ENCODE measurements around the gene ACACA. TPM values are rescaled to one million over a fixed set of nuclear protein-coding genes. Genes with fewer than 3 reads are reported as not detected.
A peak's percentile ranks its signal among the peaks of the same experiment; 100 is the strongest.

Gene ACACA
- total and polyA plus RNA-seq, 2 experiments from 2014 or later = 59.6 to 164 TPM

GRCh38 chr17:37116671-37117185, 289.9 kb downstream of the ACACA start:
- no peaks in the 10 kb centered on the region for H3K79me2 ChIP-seq (replicated peaks; ENCODE audit: insufficient read depth)
- H3K4me2 ChIP-seq = no peak overlapping the region
- H3K9me2 ChIP-seq (ENCODE audit: insufficient read depth) = no peaks in the 10 kb centered on the region
- H3K27me3 ChIP-seq (ENCODE audit: insufficient read depth) = no peaks in the 10 kb centered on the region
- H3K27ac ChIP-seq (ENCODE audit: low read depth) = peak overlapping the region; percentile 43; the same call in 1 of the 2 replicates
- TF ChIP-seq ZNF331 (CRISPR knock-in tag; IDR thresholded peaks at IDR 0.05; ENCODE audit: low read depth) (no peak), POLR2AphosphoS5 (IDR thresholded peaks at IDR 0.05; ENCODE audit: low read depth) (no peak), STAT1 (IDR thresholded peaks at IDR 0.05; ENCODE audit: unreplicated experiment) (no peak), CREB1 (CRISPR knock-in tag; IDR thresholded peaks at IDR 0.05; ENCODE audit: low read depth) (no peak), REST (IDR thresholded peaks at IDR 0.05; ENCODE audit: unreplicated experiment) (no peak), ETS1 (IDR thresholded peaks at IDR 0.05) (no peak), CTCF (conservative IDR thresholded peaks at IDR 0.05; ENCODE audit: low read depth in 2 of 2) (no peak), ZNF114 (CRISPR knock-in tag; IDR thresholded peaks at IDR 0.05) (no peak), ZNF462 (CRISPR knock-in tag; IDR thresholded peaks at IDR 0.05) (no peak), EZH2phosphoT487 (IDR thresholded peaks at IDR 0.05; ENCODE audit: unreplicated experiment) (no peak), JUNB (IDR thresholded peaks at IDR 0.05; ENCODE audit: unreplicated experiment) (no peak), NANOG (IDR thresholded peaks at IDR 0.05; ENCODE audit: borderline replicate concordance) (no peak), EZH2 (IDR thresholded peaks at IDR 0.05; ENCODE audit: low read depth, unreplicated experiment) (no peak)
- no peaks in the 10 kb centered on the region for H3K9me3 Mint-ChIP-seq
- no peaks in the 10 kb centered on the region for H4K20me1 ChIP-seq (replicated peaks; ENCODE audit: insufficient read depth)
- H3F3A ChIP-seq (replicated peaks; ENCODE audit: low read depth) = peaks cover 10% of the 10 kb centered on the region; the same call in 1 of the 2 replicates
- peaks cover 16% of the 10 kb centered on the region; the same call in 1 of the 2 replicates for H3K36me3 ChIP-seq (ENCODE audit: insufficient read depth)
- H3K27me3 Mint-ChIP-seq (ENCODE audit: insufficient read depth, low read depth, poor library complexity) = peaks cover 9% of the 10 kb centered on the region
- DNase-seq (ENCODE audit: low spot score) (peak; percentile 28), ATAC-seq (peak; percentile 82)
- H3K4me3 ChIP-seq = no peak overlapping the region
- peaks cover 35% of the 10 kb centered on the region for H3K36me3 Mint-ChIP-seq (ENCODE audit: low read depth)
- no peak overlapping the region for H3K4me3 Mint-ChIP-seq
- H3K4me1 Mint-ChIP-seq = peaks cover 42% of the 10 kb centered on the region
- H3K4me1 ChIP-seq (ENCODE audit: insufficient read depth) = peaks cover 33% of the 10 kb centered on the region
- H3K27ac Mint-ChIP-seq = peak overlapping the region; percentile 73; the same call in 1 of the 2 replicates
- H2AFZ ChIP-seq = no peak overlapping the region

All from GM23338 (cell line).